Stimulated activated CD8-positive, alpha-beta memory T cell treated with anti-CD3 and anti-CD28 coated beads, Interleukin-4, amount 100 ng/mL, for 24 hours (primary cell): ENCODE measurements around the gene CDK9.

Source experiments
- DNase-seq: peaks from one replicate; pipeline ENCODE4 v3.0.0-alpha.2; 2020; ENCODE audit warnings: low read depth

Gene CDK9

GRCh38 chr9:127803507-127804352 is 17.9 kb downstream of the CDK9 start:
- DNase-seq = no peak

GRCh38 chr9:127805620-127806019 is 19.8 kb downstream of the CDK9 start:
- DNase-seq = peak; percentile 21

- no peak for DNase-seq
Observed at GRCh38 chr9:127806871-127807270, 21.0 kb downstream of the CDK9 start.

DNA sequence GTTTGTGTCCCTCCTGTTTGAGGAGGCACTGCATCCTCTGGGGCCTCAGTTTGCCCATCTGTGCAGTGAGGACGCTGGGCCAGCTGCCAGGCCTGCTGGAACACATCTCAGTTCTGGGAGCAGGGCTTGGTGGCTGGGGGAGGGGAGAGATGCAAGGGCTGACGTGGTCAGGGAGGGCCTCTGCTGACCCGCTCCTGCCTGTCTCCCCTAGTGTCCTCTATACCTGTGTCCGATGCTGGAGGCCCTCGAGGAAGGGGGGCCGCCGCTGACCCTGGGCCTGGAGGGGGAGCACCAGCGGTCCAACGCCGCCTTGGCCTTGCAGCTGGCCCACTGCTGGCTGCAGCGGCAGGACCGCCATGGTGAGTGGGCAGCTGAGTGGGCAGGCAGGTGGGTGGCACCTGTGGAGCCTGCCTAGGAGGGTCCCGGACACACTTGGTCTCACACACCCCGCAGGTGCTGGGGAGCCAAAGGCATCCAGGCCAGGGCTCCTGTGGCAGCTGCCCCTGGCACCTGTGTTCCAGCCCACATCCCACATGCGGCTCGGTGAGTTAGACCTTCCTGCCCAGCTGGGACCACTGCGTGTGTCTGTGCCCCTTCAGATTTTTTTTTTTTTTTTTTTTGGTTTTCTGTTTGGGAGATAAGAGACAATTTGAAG is 22.6 kb downstream of the CDK9 start:
- DNase-seq = no peak

DNA sequence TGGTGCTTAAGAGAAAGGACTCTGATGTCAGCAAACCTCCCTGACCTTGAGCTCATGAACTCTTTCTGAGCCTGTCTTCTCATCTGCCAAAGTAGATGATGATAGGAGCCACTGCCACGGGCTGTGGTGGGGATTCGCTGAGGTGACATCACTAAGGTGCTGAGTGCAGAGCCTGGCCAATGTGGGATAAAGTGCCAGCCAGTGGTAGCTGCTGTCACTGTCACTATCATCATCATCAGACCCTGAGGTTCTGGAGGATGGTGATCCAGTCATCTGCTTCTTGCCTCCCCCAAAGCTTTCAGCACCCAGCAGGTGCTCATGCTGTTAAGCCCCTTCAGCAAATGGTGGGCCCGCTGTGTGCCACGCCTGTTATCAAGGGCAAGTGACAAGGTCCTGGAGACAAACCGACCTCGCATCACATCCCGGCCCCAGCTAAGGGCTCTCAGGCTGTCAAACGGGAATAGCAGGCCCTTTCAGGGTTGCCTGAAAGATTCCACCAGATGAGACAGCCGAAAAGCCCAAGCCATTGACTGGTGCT is 23.2 kb downstream of the CDK9 start:
- DNase-seq = no peak

DNA sequence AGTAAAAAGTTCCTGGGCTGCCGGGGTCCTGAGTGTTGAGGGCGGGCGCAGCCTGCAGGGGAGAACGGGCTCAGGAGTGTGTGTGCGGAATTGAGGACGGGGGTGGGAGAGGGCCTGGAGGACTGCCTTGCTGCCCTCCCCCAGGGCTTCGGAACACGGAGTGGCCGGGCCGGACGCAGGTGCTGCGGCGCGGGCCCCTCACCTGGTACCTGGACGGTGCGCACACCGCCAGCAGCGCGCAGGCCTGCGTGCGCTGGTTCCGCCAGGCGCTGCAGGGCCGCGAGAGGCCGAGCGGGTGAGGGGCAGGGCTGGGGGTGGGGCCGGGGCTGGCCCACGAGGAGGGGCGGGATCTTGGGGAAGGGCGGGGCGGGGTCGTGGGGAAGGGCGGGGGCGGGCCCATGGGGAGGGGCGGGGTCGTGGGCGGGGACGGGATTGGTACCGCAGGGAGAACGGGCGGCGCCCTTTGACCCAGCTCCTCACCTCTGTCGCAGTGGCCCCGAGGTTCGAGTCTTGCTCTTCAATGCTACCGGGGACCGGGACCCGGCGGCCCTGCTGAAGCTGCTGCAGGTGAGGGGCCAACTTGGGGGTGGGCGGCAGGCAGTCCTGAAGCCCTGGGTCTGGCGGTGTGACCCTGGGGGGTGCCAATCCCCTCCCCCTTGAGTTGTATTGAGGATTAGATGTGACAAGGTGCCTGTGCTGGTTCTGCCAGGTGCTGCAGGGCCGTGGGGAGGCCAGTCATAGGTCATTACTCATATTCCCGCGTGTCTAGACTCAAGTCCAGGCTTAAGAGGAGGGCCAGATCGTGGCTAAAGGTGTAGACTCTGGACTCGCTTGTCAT is 23.9 kb downstream of the CDK9 start:
- DNase-seq = no peak

- no peak for DNase-seq
Observed at GRCh38 chr9:127810378-127811187, 24.7 kb downstream of the CDK9 start.

- no peak for DNase-seq
Observed at GRCh38 chr9:127812011-127812410, 26.2 kb downstream of the CDK9 start.

GRCh38 chr9:127812936-127813675 is 27.3 kb downstream of the CDK9 start:
- DNase-seq = no peak

GRCh38 chr9:127813686-127814226 is 27.9 kb downstream of the CDK9 start:
- DNase-seq = no peak

- DNase-seq = no peak
Observed at GRCh38 chr9:127814619-127815511, 29.0 kb downstream of the CDK9 start.

DNA sequence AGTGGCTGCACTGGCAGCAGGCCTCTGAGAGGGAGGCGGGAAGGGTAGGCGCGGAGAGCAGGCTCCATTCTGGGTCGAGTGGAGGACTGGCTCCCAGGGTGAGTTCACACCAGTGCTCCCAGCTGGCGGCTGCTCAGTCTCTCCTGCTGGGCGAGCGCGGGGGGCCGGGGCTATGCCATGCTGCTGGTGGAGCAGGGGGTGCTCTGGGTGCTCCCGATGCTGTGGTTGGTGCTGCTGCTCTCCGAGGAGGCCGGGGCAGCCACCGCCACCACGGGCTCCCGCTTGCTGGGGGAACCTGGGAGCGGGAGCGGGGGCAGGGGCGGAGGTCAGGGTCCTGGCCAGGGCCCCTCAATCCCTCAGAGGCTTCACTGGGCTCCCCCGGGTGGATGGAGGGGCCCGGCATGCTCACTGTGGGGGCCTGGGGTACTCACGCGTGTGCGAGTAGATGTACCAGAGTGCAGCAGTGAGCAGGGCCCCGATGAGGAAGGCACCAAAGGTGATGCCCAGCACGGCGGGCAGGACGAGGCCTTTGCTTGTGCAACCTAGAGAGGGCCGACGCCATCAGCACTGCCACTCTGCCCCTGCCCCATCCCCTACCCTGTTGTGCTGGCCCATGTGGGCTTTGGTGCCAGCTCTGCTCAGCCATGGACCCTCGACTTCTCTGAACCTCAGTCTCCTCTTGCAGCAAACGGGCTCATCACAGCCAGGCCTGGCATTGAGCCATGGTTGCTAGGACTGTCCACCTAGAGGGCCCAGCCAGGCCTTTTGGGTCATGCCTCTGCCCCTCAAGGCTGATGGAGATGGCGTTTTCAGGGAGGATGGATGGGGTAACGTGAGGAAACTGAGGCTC is 29.9 kb downstream of the CDK9 start:
- DNase-seq = no peak

GRCh38 chr9:127816362-127816725 is 30.5 kb downstream of the CDK9 start:
- DNase-seq = no peak

- DNase-seq = no peak
Observed at GRCh38 chr9:127816728-127817127, 30.9 kb downstream of the CDK9 start.

- DNase-seq = no peak
Observed at GRCh38 chr9:127817881-127818434, 32.1 kb downstream of the CDK9 start.

GRCh38 chr9:127818574-127818973 is 32.7 kb downstream of the CDK9 start:
- DNase-seq = no peak

- DNase-seq = no peak
Observed at GRCh38 chr9:127822108-127822507, 36.3 kb downstream of the CDK9 start.

DNA sequence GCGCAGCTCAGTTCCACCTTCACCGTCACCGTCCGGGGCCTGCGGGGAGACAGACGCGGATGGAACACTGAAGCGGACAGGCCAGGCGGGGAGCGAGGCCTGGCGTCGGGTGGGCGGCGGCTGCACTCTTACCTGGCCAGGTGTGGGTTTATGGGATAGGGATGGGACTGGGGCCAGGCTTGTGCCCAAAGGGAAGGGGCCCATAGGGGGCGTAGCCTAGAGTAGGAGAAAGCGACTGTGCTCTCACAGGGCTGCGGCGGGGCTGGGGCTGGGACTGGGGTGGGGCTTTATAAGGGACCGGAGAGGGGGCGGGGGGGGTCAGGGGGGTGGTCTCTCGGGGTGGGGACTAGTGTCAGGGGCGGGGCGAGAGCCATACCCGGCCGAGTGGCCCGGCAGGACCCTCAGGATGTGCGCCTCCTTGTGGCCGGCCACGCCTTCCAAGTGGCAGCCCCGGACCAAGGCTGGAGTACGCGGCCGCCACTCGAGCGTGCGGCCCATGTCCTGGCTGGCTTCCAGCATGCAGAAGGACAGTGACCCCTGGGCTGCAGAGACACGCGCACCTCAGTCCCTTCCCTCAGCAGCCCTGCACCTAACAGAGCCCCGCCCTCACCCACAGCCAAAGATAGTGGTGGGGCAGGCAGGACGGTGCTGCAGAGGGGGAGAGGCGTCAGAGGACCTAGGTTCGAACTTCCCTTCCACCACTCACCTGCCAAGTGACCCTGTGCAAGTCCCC is 39.7 kb downstream of the CDK9 start:
- no peak for DNase-seq
